Testis (tissue), 3 donors: Measurements from ENCODE around the gene ZBTB48. TPM values are rescaled to one million over a fixed set of nuclear protein-coding genes. Genes with fewer than 3 reads are reported as not detected.

Experiments used
- DNase-seq: peaks from one replicate; pipeline ENCODE4 v3.0.0-alpha.2; 2019
- H3K27ac ChIP-seq, 2 donors: fragments of 200-600 bp; sonication (generic); one replicate each; pipeline ENCODE4 v1.5.1; 2019
- H3K27me3 ChIP-seq: fragments of 200-600 bp; sonication (generic); one replicate; pipeline ENCODE4 v1.5.1; 2019
- H3K36me3 ChIP-seq: fragments of 200-600 bp; sonication (generic); one replicate; pipeline ENCODE4 v1.5.1; 2017; ENCODE audit warnings: low read depth; ENCODE audit errors: missing control alignments
- H3K4me1 ChIP-seq: fragments of 200-600 bp; sonication (generic); one replicate; pipeline ENCODE4 v1.5.1; 2019
- H3K4me3 ChIP-seq, 2 donors: fragments of 200-600 bp; sonication (generic); one replicate each; pipeline ENCODE4 v1.5.1; 2017 to 2019
- H3K9me3 ChIP-seq: fragments of 200-600 bp; sonication (generic); one replicate; pipeline ENCODE4 v1.5.1; 2017
- CTCF ChIP-seq, 3 experiments: fragments of 450-650 bp in 2 of 3; fragments of 200-600 bp in 1 of 3; sonication (generic) in 1 of 3; IDR thresholded peaks; one replicate each; pipeline ENCODE4 v1.5.1; 2016 to 2019; ENCODE audit warnings: antibody characterized with exemption in 3 of 3, mild to moderate bottlenecking in 2 of 3, moderate library complexity in 1 of 3
- POLR2A ChIP-seq: fragments of 450-650 bp; IDR thresholded peaks from one replicate; pipeline ENCODE4 v1.6.1; 2017; ENCODE audit warnings: antibody characterized with exemption, mild to moderate bottlenecking, moderate library complexity
- WGBS, 2 donors: methylation state at CpG; one replicate each; pipeline ENCODE4 v1.1.5; 2018; 5-methylcytosine and 5-hydroxymethylcytosine counted together
- intact Hi-C: fragments of 100-400 bp; cut with DNase I; formaldehyde crosslinking; loops from one replicate; pipeline ENCODE4 v1.15.1; 2023; ENCODE audit warnings: low total_unique reads
- polyA plus RNA-seq: library from polyadenylated mRNA; stranded (reverse); fragments of 350-450 nt; fragmentation: Illumina TruSeq; extraction: RNeasy Lipid Tissue Mini Kit (QIAGEN cat#74804); gene quantifications from one replicate; pipeline ENCODE4 v1.2.3, GENCODE V29; 2014; ENCODE audit warnings: low read depth, low replicate concordance; ENCODE audit not compliant: insufficient read depth
- total RNA-seq, 2 donors: library from RNA; depleted of rRNA; stranded (reverse); fragments of >200 nt; gene quantifications; one replicate each; pipeline ENCODE4 v1.2.3, GENCODE V29; 2016

ZBTB48 gene
- total and polyA plus RNA-seq, 3 donors from 2014 or later = 58.9 to 80.7 (median 70.7) TPM

- no peak for DNase-seq
- no peak overlapping the region for H3K4me3 ChIP-seq
- intact Hi-C loops = no loop called here
- H3K27me3 ChIP-seq = no peaks in the 10 kb centered on the region
- TF ChIP-seq CTCF (IDR thresholded peaks at IDR 0.05) (no peak), POLR2A (no peak)
- H3K4me1 ChIP-seq = peaks cover 18% of the 10 kb centered on the region
- H3K9me3 ChIP-seq = no peaks in the 10 kb centered on the region
- no peaks in the 10 kb centered on the region for H3K36me3 ChIP-seq
- no peak overlapping the region for H3K27ac ChIP-seq
- 89 to 92% methylated on average over 6 to 38 of the region's 38 CpGs for WGBS, 2 donors
Observed at GRCh38 chr1:6592865-6593593, 13.2 kb downstream of the ZBTB48 start.

- DNase-seq = no peak
- H3K9me3 ChIP-seq = no peaks in the 10 kb centered on the region
- H3K27ac ChIP-seq = no peak overlapping the region
- H3K4me1 ChIP-seq = peaks cover 15% of the 10 kb centered on the region
- H3K4me3 ChIP-seq = no peak overlapping the region
- intact Hi-C loops = no loop called here
- TF ChIP-seq CTCF (IDR thresholded peaks at IDR 0.05) = no peak
- TF ChIP-seq POLR2A = no peak
- 91 to 95% methylated on average over 8 to 15 of the region's 15 CpGs for WGBS, 2 donors
- H3K27me3 ChIP-seq = no peaks in the 10 kb centered on the region
- no peaks in the 10 kb centered on the region for H3K36me3 ChIP-seq
Observed at GRCh38 chr1:6593810-6594209, 14.0 kb downstream of the ZBTB48 start.

- no peak overlapping the region for H3K4me3 ChIP-seq
- no peaks in the 10 kb centered on the region for H3K27me3 ChIP-seq
- intact Hi-C loops = no loop called here
- no peaks in the 10 kb centered on the region for H3K9me3 ChIP-seq
- H3K27ac ChIP-seq = no peak overlapping the region
- DNase-seq = no peak
- WGBS, 2 donors = 92 to 93% methylated on average over 11 of the region's 11 CpGs
- peaks cover 28% of the 10 kb centered on the region for H3K4me1 ChIP-seq
- H3K36me3 ChIP-seq = no peaks in the 10 kb centered on the region
- TF ChIP-seq POLR2A = no peak
- no peak for TF ChIP-seq CTCF (IDR thresholded peaks at IDR 0.05)
Observed at GRCh38 chr1:6594977-6595740, 15.4 kb downstream of the ZBTB48 start.

GRCh38 chr1:6596351-6596750, 16.6 kb downstream of the ZBTB48 start:
- WGBS, 2 donors = 63 to 70% methylated on average over 7 of the region's 7 CpGs

More at GRCh38 chr1:6596351-6596750, 16.6 kb downstream of the ZBTB48 start:
- intact Hi-C loops = no loop called here
- Histone ChIP-seq H3K4me1 (peaks cover 36% of the 10 kb centered on the region), H3K27me3 (no peaks in the 10 kb centered on the region), H3K4me3 (no peak overlapping the region), H3K36me3 (no peaks in the 10 kb centered on the region), H3K27ac (no peak overlapping the region), H3K9me3 (no peaks in the 10 kb centered on the region)
- TF ChIP-seq POLR2A (no peak), CTCF (IDR thresholded peaks at IDR 0.05) (no peak)
- no peak for DNase-seq
